IPS DF 4.7 (cell line): Measurements from ENCODE around the gene BDH1.
"Not testable (repeated sequence)": the region's sequence is repeated elsewhere in the genome, so short reads cannot be mapped to it uniquely, and the experiment has no call there.

Experiments used
- DNase-seq: peaks from one replicate; pipeline ENCODE4 v3.0.0-alpha.2; 2013; ENCODE audit warnings: low spot score; ENCODE audit errors: extremely low read depth

BDH1 gene

GRCh38 chr3:197555281-197556261 is at the start of gene BDH1:
Gene BDH1 (minus strand): TSS chr3:197555968. CDS start chr3:197546443, 9,525 bp downstream.
- DNase-seq = no peak

- DNase-seq = no peak
Observed at GRCh38 chr3:197603317-197603933, 47.7 kb upstream of the BDH1 start.

GRCh38 chr3:197602351-197602750 is 46.6 kb upstream of the BDH1 start:
- not testable (repeated sequence) for DNase-seq

GRCh38 chr3:197601566-197601840 is 45.7 kb upstream of the BDH1 start:
- DNase-seq = not testable (repeated sequence)

GRCh38 chr3:197600796-197601565 is 45.2 kb upstream of the BDH1 start:
- DNase-seq = no peak

GRCh38 chr3:197599089-197599765 is 43.5 kb upstream of the BDH1 start:
- DNase-seq = peak; percentile 44

GRCh38 chr3:197598404-197598980 is 42.7 kb upstream of the BDH1 start:
- no peak for DNase-seq

- no peak for DNase-seq
Observed at GRCh38 chr3:197597335-197597734, 41.6 kb upstream of the BDH1 start.

GRCh38 chr3:197595470-197596185 is 39.9 kb upstream of the BDH1 start:
- no peak for DNase-seq

GRCh38 chr3:197593046-197593380 is 37.2 kb upstream of the BDH1 start:
- DNase-seq = no peak

- no peak for DNase-seq
Observed at GRCh38 chr3:197592361-197593045, 36.7 kb upstream of the BDH1 start.

- no peak for DNase-seq
Observed at GRCh38 chr3:197591816-197592215, 36.0 kb upstream of the BDH1 start.

GRCh38 chr3:197590313-197590962 is 34.7 kb upstream of the BDH1 start:
- no peak for DNase-seq

- no peak for DNase-seq
Observed at GRCh38 chr3:197589545-197589944, 33.8 kb upstream of the BDH1 start.

- not testable (repeated sequence) for DNase-seq
Observed at GRCh38 chr3:197586768-197587167, 31.0 kb upstream of the BDH1 start.

- DNase-seq = no peak
Observed at GRCh38 chr3:197586181-197586580, 30.4 kb upstream of the BDH1 start.

- DNase-seq = no peak
Observed at GRCh38 chr3:197584733-197585132, 29.0 kb upstream of the BDH1 start.

GRCh38 chr3:197583371-197583770 is 27.6 kb upstream of the BDH1 start:
- DNase-seq = no peak

- no peak for DNase-seq
Observed at GRCh38 chr3:197580253-197580691, 24.5 kb upstream of the BDH1 start.
